DND-41 (cell line): ENCODE measurements around the gene SH3RF3.

ENCODE experiments used
- CTCF ChIP-seq: IDR thresholded peaks from 2 replicates; pipeline ENCODE4 v1.5.1; 2012; ENCODE audit warnings: borderline replicate concordance, low read length, moderate library complexity, mild to moderate bottlenecking; ENCODE audit not compliant: poor library complexity, severe bottlenecking; ENCODE audit errors: extremely low read depth
- EZH2 ChIP-seq: IDR thresholded peaks from 3 replicates; pipeline ENCODE4 v1.6.1; 2012; ENCODE audit warnings: borderline replicate concordance, low read depth, mild to moderate bottlenecking, moderate library complexity, low read length, inconsistent platforms; ENCODE audit not compliant: severe bottlenecking

GRCh38 chr2:109437325-109438090, 308.5 kb downstream of the SH3RF3 start:
- TF ChIP-seq CTCF (no peak), EZH2 (no peak)
